Heart left ventricle (tissue), 16 donors: ENCODE data around the gene MYH16. TPM values are rescaled to one million over a fixed set of nuclear protein-coding genes. Genes with fewer than 3 reads are reported as not detected.

Experiments
- ATAC-seq, 4 donors: fragments of 200-7000 bp; cut with Tn5 transposase; one replicate each; pipeline ENCODE4 v1.9.1; 2020 to 2022; ENCODE audit warnings: moderate library complexity in 4 of 4, mild to moderate bottlenecking in 3 of 4, moderate number of reproducible peaks in 1 of 4
- DNase-seq, 5 donors: peaks; one replicate each; pipeline ENCODE4 v3.0.0-alpha.2; 2020
- H3K27ac ChIP-seq, 12 donors: fragments of 200-600 bp; sonication (generic) in 4 of 12; one replicate each; pipeline versions ENCODE4 v1.5.0 to v1.8.0; 2016 to 2022; ENCODE audit warnings: mild to moderate bottlenecking in 2 of 12
- H3K27me3 ChIP-seq, 9 donors: fragments of 200-600 bp; sonication (generic) in 2 of 9; one replicate each; pipeline versions ENCODE4 v1.5.1 to v1.8.0; 2016 to 2022; ENCODE audit warnings: mild to moderate bottlenecking in 3 of 9
- H3K36me3 ChIP-seq, 9 donors: fragments of 200-600 bp; sonication (generic) in 2 of 9; one replicate each; pipeline versions ENCODE4 v1.5.0 to v1.8.0; 2018 to 2022; ENCODE audit warnings: mild to moderate bottlenecking in 2 of 9
- H3K4me1 ChIP-seq, 12 donors: fragments of 200-600 bp; sonication (generic) in 4 of 12; one replicate each; pipeline versions ENCODE4 v1.5.0 to v1.8.0; 2016 to 2022; ENCODE audit warnings: mild to moderate bottlenecking in 3 of 12
- H3K4me3 ChIP-seq, 12 donors: fragments of 200-600 bp; sonication (generic) in 4 of 12; one replicate each; pipeline versions ENCODE4 v1.5.0 to v1.8.0; 2017 to 2022; ENCODE audit warnings: mild to moderate bottlenecking in 9 of 12, moderate library complexity in 4 of 12
- H3K9me3 ChIP-seq, 12 donors: fragments of 200-600 bp; sonication (generic) in 4 of 12; one replicate each; pipeline versions ENCODE4 v1.5.0 to v1.8.0; 2016 to 2022; ENCODE audit warnings: mild to moderate bottlenecking in 1 of 12
- POLR2A ChIP-seq, 2 donors: fragments of 450-650 bp; IDR thresholded peaks; one replicate each; pipeline ENCODE4 v1.6.1; 2017; ENCODE audit warnings: antibody characterized with exemption in 2 of 2, mild to moderate bottlenecking in 2 of 2, moderate library complexity in 2 of 2
- WGBS, 4 donors: extraction: QIAGEN DNeasy Blood & Tissue Kit in 2 of 4; methylation state at CpG; one replicate each; pipeline versions ENCODE4 v1.1.5 to v1.1.7; 2013 to 2018; 5-methylcytosine and 5-hydroxymethylcytosine counted together
- intact Hi-C, 10 donors: fragments of 100-400 bp; cut with DNase I; formaldehyde crosslinking; loops; one replicate each; pipeline versions ENCODE4 v1.11.1 to v1.14.2; 2022
- polyA plus RNA-seq, 2 donors: library from polyadenylated mRNA; stranded (reverse); fragments of 200-250 nt; gene quantifications; one replicate each; pipeline ENCODE4 v1.2.3, GENCODE V29; 2013
- total RNA-seq, 9 donors: library from RNA; depleted of rRNA in 2 of 9; stranded (reverse); fragments of >200 nt in 2 of 9; fragmentation: NEBNext Ultra II Directional in 3 of 9; extraction: Animal tissue kit (Norgen Biotek cat#: 25700) in 3 of 9; gene quantifications; one replicate each; pipeline versions ENCODE4 v1.1.0 to v1.2.4, GENCODE V29; 2016 to 2023
- TF ChIP-seq, protein P1 (sequence below), 12 donors: fragments of 200-600 bp; sonication (generic) in 4 of 12; IDR thresholded peaks; one replicate each; pipeline versions ENCODE4 v1.5.0 to v1.8.0; 2018 to 2022; ENCODE audit warnings: antibody characterized with exemption in 12 of 12, mild to moderate bottlenecking in 5 of 12
- donor health status: ischemic (EF 13 %, LVEDD 7.1; RV severe dilation, severe dysfunction).
- donor health status: healthy with polysubstance abuse.
- donor health status: DM: no; HTN: yes; CAD: no.
- donor health status: DM: no; HTN: no; CAD: no.
- donor health status: ischemic (EF 25% LVEDD 6.9; RV normal size, moderate dysfunction).
- donor health status: ischemic (EF 25% LVEDD 5.7; RV mildly dilated, moderate dysfunction).
- donor health status: healthy.
- donor health status: DM: yes; HTN: yes; CAD: no.
- donor health status: ischemic (EF 35%, LVEDD 5.7; RV mildly dilated, moderate dysfunction).
- donor health status: nonischemic (EF 11% LVEDD 7.7; RV severe dilation, severe dysfunction).
- donor health status: DM: yes; HTN: yes; CAD: no.
- donor health status: PGD.
- donor health status: ischemic (EF 29% LVEDD 5.4; RV normal size, mild dysfunction).
- donor health status: nonischemic (EF 23%, LVEDD 6.1; RV moderate dilation, normal function).

Gene MYH16
- total and polyA plus RNA-seq, 11 donors, result not detected

DNA sequence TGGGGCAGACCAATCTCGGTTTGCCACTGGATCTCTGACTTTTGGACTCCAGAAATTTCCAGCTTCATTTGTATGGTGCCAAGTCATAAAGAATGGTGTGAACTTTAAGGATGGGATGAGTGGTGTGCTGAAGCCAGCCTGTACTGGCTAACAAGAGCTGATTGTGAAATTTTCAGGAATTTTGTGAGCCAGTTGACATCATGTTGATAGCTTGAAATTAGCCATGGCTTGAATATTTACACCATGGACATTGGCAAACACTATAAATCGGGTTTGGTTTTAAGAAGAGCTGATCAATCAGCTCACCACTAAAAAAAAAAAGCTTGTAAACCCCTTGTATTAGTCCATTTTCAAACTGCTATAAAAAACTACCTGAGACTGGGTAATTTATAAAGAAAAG is 14.1 kb upstream of the MYH16 start:
- Histone ChIP-seq H3K9me3 (no peaks in the 10 kb centered on the region), H3K27ac (no peak overlapping the region), H3K36me3 (no peaks in the 10 kb centered on the region), H3K4me3 (no peak overlapping the region), H3K4me1 (no peaks in the 10 kb centered on the region), H3K27me3 (no peaks in the 10 kb centered on the region)
- WGBS, 4 donors, result 78 to 85% (median 80%) methylated on average over 2 of the region's 2 CpGs
- TF ChIP-seq, protein P1, sequence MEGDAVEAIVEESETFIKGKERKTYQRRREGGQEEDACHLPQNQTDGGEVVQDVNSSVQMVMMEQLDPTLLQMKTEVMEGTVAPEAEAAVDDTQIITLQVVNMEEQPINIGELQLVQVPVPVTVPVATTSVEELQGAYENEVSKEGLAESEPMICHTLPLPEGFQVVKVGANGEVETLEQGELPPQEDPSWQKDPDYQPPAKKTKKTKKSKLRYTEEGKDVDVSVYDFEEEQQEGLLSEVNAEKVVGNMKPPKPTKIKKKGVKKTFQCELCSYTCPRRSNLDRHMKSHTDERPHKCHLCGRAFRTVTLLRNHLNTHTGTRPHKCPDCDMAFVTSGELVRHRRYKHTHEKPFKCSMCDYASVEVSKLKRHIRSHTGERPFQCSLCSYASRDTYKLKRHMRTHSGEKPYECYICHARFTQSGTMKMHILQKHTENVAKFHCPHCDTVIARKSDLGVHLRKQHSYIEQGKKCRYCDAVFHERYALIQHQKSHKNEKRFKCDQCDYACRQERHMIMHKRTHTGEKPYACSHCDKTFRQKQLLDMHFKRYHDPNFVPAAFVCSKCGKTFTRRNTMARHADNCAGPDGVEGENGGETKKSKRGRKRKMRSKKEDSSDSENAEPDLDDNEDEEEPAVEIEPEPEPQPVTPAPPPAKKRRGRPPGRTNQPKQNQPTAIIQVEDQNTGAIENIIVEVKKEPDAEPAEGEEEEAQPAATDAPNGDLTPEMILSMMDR (IDR thresholded peaks at IDR 0.05), result no peak
- TF ChIP-seq POLR2A (IDR thresholded peaks at IDR 0.05), result no peak
- ATAC-seq, result no peak
- intact Hi-C loops, result no loop called here
- no peak for DNase-seq

DNA sequence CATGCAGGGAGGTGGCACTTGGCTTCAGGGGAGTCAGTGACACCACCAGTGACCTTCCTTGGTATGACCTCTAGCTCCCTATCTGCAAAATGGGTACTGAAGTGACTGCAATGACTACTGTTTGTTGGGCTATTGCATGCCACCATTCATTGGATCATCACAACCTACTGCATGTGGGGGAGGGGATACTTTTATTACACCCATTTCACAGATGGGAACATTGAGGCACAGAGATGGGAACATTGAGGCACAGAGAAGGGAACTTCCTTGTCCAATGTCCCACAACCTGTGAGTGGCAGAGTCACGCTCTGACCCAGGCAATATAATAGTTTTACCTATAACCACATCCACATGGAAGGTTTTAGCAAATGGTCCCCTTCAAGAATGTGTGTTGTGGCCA is 12.2 kb upstream of the MYH16 start:
- H3K4me1 ChIP-seq, result no peaks in the 10 kb centered on the region
- no peaks in the 10 kb centered on the region for H3K27me3 ChIP-seq
- H3K27ac ChIP-seq, result no peak overlapping the region
- H3K4me3 ChIP-seq, result no peak overlapping the region
- intact Hi-C loops, result no loop called here
- H3K9me3 ChIP-seq, result no peaks in the 10 kb centered on the region
- ATAC-seq, result no peak
- peak in 1 of 5 donors; percentile 0 for DNase-seq
- 89 to 100% (median 96%) methylated on average over 1 of the region's 1 CpG for WGBS, 4 donors
- no peaks in the 10 kb centered on the region for H3K36me3 ChIP-seq
- no peak for TF ChIP-seq POLR2A (IDR thresholded peaks at IDR 0.05)
- TF ChIP-seq, protein P1 (IDR thresholded peaks at IDR 0.05), result no peak

DNA sequence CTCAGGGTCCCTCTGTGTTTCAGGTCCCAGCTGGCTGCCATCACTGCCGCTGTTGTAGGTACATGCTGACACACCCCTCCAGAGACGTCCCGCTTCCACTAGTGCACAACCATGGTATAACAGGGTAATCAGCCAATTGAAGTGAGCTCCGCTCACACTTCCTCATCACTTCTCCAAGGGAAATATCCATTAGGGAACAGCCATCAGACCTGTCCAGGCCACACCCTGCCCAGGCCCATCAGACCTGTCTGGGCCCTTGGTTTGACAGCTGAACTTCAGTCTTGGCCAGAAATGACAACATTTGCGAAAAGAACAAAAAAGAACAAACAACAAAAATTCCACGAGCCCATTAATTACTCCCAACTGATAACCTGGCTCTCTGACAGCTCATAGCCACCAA is 11.0 kb upstream of the MYH16 start:
- Histone ChIP-seq H3K36me3 (no peaks in the 10 kb centered on the region), H3K4me3 (no peak overlapping the region), H3K27ac (no peak overlapping the region), H3K4me1 (no peaks in the 10 kb centered on the region), H3K27me3 (no peaks in the 10 kb centered on the region), H3K9me3 (peaks cover 0 to 5% (median 0%) of the 10 kb centered on the region in 12 donors)
- intact Hi-C loops, result no loop called here
- TF ChIP-seq, protein P1 (IDR thresholded peaks at IDR 0.05), result no peak
- no peak for TF ChIP-seq POLR2A (IDR thresholded peaks at IDR 0.05)
- no peak for ATAC-seq
- 82 to 89% (median 87%) methylated on average over 6 of the region's 6 CpGs for WGBS, 4 donors
- no peak for DNase-seq

DNA sequence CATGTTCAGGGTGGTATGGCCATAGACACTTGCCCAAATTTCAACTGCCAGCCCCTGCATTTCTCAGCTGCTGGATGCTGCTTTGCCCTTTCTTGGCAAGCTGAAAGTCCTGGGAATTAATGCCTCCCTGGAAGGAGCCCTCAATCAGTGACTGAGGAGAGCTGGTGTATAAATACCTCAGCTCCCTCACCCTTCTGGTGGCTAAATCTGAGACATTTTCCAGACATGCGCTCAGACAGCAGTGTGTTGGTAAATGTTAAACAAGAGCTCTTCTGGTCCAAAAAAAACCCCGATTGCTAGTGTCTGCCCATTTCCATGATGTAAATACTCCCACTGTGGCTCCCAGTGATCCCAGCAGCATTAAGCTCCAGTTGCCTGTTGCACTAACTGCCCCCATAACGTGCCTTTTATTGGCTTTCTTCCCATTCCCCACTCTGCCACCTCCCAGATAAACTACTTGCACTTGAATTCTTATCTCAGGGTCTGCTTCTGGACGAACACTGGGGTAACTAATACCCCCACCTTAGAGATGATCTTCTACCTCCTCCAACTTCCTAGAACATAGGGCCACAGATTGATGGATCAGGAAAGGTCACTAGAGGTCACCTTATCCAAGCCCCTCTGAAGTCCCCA is 6.7 kb upstream of the MYH16 start:
- DNase-seq, result no peak
- Histone ChIP-seq H3K9me3 (peaks cover 0 to 5% (median 0%) of the 10 kb centered on the region in 12 donors), H3K27me3 (no peaks in the 10 kb centered on the region), H3K4me3 (no peak overlapping the region), H3K4me1 (no peaks in the 10 kb centered on the region), H3K36me3 (no peaks in the 10 kb centered on the region), H3K27ac (no peak overlapping the region)
- ATAC-seq, result no peak
- intact Hi-C loops, result no loop called here
- WGBS, 4 donors, result 58 to 68% (median 61%) methylated on average over 4 of the region's 4 CpGs
- TF ChIP-seq, protein P1 (IDR thresholded peaks at IDR 0.05), result no peak
- TF ChIP-seq POLR2A (IDR thresholded peaks at IDR 0.05), result no peak
